Colon (tissue), 2 donors: ENCODE results near the gene ANAPC2.

Source experiments
- FAIRE-seq: peaks from 2 replicates; lab custom pipeline; 2012; peaks lifted over from hg19 to GRCh38; lab: Jason Lieb, UNC
- donor health status: control.
- donor health status: control.

The ANAPC2 gene

DNA sequence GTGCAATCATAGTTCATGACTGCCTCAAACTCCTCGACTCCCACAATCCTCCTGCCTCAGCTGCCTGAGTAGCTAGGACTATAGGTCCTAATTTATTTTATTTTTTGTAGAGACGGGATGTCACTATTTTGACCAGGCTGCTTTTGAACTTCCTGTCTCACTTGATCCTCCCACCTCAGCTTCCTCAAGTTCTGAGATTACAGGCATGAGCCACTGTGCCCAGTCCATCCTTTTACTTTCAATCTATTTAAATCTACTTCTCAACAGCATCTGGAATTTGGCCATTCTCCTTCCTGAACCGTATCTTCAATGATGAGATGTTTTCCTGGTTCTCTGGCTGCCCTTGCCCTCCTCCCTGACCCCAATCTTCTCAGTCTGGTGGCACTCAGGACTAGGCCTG lies 61.6 kb downstream of the ANAPC2 start:
- FAIRE-seq = no peak
